HG02798 (cell line): ENCODE data around the gene RABGAP1.
"Not testable (repeated sequence)": the region's sequence is repeated elsewhere in the genome, so short reads cannot be mapped to it uniquely, and the experiment has no call there.

Experiments used
- ATAC-seq: cut with Tn5 transposase; IDR thresholded peaks from one replicate; pipeline ENCODE4 v1.9.1; 2021; ENCODE audit warnings: mild to moderate bottlenecking; ENCODE audit not compliant: unreplicated experiment, poor library complexity

Gene RABGAP1

GRCh38 chr9:122940749-122941581, at the start of gene RABGAP1:
Gene RABGAP1 (plus strand): TSS chr9:122941020. CDS start chr9:122957060, 16,040 bp downstream.
- ATAC-seq, result peak; percentile 99

DNA sequence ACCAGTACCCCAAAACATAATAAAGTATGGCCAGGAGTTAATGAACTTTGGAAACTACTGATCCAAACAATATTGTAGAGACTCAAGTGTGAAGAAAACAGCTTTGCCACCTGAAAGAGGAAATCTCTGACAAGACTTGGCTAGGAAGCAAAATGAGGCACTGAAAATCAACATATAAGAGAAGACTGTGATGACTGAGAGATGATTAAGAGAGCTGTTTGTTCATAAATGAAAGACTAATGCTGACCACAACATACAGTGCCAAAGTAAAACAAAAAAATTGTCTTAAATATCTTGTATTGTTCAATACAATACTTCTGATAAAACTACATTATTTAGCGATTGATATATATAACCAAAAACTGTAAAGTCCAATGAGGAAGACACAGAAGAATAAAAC, 42.9 kb upstream of the RABGAP1 start:
- ATAC-seq, result no peak

- ATAC-seq, result no peak
Observed at GRCh38 chr9:122900791-122901190, 40.0 kb upstream of the RABGAP1 start.

GRCh38 chr9:122904466-122904822, 36.4 kb upstream of the RABGAP1 start:
- ATAC-seq, result peak; percentile 14

GRCh38 chr9:122904823-122905710, 35.8 kb upstream of the RABGAP1 start, which contains the start of gene RC3H2:
Gene RC3H2 (minus strand): TSS chr9:122905359. CDS start chr9:122897509, 7,850 bp downstream.
- peak; percentile 89 for ATAC-seq

DNA sequence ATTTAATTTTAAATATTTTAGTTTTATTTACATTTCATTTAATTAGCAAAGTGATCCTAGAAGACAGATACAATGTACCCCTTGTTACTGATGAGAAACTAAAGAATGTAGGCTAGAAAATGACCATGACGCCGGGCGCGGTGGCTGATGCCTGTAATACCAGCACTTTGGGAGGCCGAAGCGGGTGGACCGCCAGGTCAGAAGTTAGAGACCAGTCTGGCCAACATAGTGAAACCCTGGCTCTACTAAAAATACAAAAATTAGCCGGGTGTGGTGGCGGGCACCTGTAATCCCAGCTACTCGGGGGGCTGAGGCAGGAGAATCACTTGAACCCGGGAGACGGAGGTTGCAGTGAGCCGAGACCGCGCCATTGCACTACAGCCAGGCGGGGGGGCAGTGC, 34.7 kb upstream of the RABGAP1 start:
- not testable (repeated sequence) for ATAC-seq

- ATAC-seq, result no peak
Observed at GRCh38 chr9:122912671-122912963, 28.2 kb upstream of the RABGAP1 start.

DNA sequence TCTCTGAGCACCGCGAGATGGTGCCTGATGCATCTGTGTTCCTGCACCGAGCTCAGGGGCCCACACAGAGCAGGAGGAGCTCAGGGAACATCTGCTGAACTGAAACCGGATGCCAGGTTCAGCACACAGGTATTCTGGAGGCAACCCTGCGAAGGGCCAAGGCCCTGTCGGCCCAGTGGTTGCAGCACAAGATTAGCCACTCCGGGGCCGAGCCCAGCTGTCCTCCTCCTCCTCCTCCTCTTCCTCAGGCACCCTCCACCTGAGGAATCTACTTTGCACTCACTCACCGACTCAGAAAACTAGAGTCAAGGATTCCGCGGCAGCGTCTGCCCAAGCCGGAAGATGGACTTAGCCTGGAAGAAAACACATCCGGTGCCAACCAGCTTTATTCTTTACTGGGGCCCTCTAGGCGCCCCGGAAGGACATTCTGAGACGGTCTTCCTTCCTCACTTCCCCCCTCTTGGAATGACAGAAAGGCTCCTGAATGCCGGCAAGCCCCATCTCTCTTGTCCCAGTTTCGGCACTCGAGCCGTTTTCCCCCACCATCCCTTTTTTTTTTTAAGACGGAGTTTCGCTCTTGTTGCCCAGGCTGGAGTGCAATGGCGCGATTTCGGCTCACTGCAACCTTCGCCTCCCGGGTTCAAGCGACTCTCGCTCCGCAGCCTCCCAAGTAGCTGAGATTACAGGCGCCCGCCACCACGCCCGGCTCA, 27.7 kb upstream of the RABGAP1 start, which contains the start of gene ZBTB6:
ZBTB6 (minus strand) TSS at position 360 of the 710 bp plus-strand sequence. CDS start 1,251 bp downstream, outside the sequence.
- peak; percentile 98 for ATAC-seq

GRCh38 chr9:122918310-122918709, 22.5 kb upstream of the RABGAP1 start:
- ATAC-seq, result no peak

GRCh38 chr9:122922713-122923112, 18.1 kb upstream of the RABGAP1 start:
- ATAC-seq, result no peak

DNA sequence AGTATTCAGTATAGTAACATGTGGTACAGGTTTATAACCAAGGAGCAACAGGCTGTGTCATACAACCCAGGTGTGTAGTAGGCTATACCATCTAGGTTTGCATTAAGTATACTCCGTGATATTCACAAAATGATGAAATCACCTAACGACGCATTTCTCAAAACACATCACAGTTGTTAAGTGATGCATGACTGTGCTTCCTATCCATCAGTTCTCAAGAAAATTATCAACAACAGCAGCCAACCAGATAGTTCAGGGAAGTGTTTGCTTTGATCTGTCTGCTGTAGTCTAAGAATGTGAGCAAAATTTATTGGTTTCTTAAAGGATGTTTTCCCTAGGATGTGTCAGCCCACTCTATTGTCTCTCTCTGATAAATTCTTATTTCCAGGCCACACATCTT, 16.9 kb upstream of the RABGAP1 start:
- ATAC-seq, result no peak

DNA sequence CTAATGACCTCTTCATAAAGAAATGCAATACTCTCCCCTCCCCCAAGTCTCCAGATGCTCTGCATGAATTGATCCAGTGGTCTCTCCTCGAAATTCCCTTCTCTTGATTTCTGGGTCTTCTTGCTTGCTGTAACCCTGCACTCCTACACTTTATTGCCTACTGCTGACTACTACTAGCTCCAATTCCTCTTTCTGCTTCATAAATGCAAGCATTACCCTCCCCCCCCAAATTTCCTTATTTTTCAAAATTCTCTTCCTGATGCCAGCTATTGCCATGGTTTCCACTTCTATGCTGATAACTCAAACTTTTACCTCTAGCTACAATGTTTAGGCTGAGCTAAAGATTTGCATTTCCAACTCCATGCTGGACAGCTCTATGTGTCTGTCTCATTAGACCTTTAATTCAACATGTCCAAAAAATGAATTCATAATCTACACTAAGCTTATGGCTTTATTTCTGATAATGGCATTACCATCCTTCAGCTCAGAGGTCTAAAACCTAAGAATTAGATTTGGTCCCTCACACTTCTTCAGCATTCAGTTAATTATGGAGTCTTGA, 10.9 kb upstream of the RABGAP1 start:
- ATAC-seq, result no peak

DNA sequence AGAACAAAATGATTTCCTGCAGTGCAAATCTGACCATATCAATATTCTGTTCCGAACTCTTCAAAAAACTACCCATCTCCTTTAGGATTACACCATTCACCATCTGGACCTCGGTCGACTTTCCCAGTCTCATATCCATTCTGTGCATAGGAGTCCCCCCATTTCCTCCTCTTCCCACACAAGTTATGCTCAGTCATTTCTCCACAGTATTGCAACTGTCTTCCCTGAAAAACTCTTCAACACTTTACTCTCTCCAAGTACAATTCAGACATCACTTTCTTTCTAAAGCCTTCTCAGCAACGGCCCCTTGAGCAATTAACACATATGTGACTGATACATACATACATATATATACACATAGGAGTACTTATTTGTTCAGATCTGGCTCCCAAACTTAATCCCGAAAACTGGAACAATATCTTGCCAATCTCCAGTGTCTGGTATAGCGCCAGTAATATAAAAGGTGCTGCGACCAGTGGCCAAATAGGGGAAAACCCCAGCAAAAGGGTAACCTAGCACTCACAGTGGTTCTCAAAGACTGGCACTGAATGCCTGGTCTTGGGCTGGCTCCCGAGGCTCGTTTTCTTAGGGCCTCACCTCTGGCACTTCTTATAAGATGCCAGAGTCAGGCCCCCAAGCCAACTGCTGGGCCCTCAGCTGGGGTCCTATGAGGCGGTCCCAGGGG, 10.1 kb upstream of the RABGAP1 start:
- ATAC-seq, result no peak

DNA sequence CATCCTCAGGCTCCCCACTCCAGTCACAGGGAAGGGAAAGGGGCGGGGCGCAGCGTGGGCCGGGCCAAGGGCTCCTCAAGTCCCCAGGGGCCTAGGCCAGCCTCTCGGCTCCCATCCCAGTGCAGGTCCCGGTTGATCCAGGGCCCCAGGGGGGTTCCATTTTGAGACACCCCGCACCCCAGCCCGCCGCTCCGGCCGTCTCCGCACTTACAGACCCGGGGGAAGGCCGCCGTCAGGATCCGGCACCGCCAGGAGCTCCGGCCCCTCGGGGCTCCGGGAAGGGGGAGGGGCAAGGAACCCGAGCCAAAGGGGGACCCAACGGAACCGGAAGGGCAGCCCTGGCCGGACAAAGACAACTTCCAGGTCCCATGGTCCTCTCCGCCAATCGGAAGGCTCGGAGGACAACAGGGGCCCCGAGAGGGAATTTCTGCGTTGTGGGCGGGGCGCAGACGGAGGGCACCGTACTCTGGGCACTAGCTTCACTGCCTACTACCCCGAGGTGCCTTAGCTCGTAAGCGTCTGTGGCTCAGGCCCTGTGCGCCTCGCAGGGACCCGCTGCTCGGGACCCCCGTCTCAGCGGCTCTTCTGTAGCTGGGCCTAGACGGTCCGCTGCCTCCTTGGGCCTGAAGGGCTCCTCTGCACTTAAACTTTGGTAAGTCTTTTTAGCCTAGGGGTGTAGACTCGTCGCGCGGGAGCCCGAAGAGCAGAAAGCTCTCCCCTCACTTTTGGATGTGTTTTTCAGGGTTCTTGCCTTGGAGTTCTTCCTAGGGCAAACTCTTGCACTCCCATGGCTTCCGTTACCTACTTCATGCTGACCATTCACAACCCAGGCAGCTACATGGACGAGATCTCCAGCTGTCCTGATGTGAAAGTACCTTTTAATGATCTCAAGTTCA, 9.3 kb upstream of the RABGAP1 start, which contains the start of gene ZBTB26:
ZBTB26 (minus strand) TSS at position 287 of the 896 bp plus-strand sequence. CDS start 11,578 bp downstream, outside the sequence.
- ATAC-seq, result peak; percentile 97

DNA sequence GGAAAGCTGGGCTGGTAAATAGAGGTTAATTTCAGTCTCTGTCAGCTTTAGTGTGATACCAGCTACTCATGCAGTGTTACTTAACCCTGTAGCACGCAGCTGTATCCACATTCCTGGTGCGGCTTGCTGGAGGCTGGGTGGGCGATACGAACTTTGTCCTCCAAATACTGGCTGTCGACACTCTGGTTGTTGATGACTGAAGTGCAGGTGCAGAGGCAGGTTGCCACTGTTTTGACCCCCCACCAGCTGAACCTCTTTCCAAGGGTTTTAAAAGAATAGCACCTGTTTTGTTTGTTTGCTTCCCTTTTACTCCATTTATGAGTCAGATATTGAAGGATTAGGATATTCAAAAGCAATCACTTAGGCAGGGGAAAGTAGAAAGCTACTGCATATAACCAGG, 4.4 kb upstream of the RABGAP1 start:
- ATAC-seq, result no peak

DNA sequence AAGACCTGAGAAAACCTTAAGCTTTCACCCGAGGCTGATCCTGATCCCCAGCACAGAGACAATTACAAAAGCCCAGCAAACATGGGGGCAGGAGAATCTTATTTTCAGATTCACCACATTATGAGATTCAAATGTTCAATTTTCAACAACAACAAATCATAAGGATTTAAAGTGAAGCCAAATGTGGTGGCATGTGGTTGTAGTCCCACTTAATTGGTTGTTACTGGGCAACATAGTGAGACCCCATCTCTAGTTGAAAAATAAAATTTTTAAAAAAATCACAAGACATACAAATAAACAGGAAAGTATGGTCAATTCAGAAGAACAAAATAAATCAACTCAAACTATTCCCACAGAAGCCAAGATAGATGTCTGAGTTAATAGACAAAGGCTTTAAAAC, 3.9 kb upstream of the RABGAP1 start:
- no peak for ATAC-seq

DNA sequence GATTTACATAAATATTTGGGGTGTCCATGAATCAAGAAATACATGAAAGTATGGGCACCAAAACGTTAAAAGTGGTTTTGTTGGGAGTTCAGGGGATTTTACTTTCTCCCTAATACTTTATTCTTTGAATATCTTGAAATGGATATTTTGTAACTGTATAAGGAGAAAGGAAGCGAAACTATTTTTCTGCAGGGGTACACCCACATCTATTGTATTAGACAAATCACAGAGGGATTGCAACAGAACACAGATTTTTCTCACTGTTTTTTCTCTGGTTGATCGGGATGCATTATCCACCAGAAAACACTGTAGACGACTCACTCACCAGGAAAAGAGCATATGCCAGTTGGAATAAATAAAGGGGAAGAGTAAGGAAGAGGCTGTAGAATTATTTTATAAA, 1.2 kb upstream of the RABGAP1 start:
- no peak for ATAC-seq

DNA sequence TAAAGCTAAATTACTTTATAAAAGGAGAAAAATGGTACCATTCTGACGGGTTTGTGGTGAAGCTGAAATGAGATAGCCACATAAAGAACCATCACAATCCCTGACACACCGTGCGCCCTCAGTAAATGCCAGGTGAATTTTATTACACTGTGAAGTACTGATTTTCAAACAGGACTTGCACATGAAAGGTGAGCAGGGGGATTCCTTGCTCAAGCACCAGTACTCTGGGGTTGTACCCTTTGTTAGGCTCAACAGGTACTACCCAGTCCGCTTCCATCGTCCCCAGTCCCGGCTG, 419 bp upstream of the RABGAP1 start:
- no peak for ATAC-seq
